A549 treated with AZD2906 at 1 μM for 4 hours (cell line): ENCODE data around the gene MTHFSD. TPM values are rescaled to one million over a fixed set of nuclear protein-coding genes. Genes with fewer than 3 reads are reported as not detected.

Experiments used
- total RNA-seq: library from RNA; stranded (reverse); fragments of 200-300 nt; extraction: Qiagen RNA extraction; gene quantifications from 5 replicates; pipeline ENCODE4 v1.2.3, GENCODE V29; 2022

MTHFSD gene
- 9.4 to 11.5 TPM (median 11.2 TPM) in 5 replicates for total RNA-seq

GRCh38 chr16:86554917-86555703 lies at the start of gene MTHFSD:
Gene MTHFSD (minus strand): TSS chr16:86555235. CDS start chr16:86555184, 51 bp downstream.

GRCh38 chr16:86578061-86578599 lies 23.1 kb upstream of the MTHFSD start, which contains the start of gene FOXL1:
Gene FOXL1 (plus strand): TSS chr16:86578549. CDS start chr16:86578724, 175 bp downstream.

GRCh38 chr16:86566601-86566965 lies 11.5 kb upstream of the MTHFSD start, which contains the start of gene FOXC2:
Gene FOXC2 (plus strand): TSS chr16:86566829. CDS start chr16:86567336, 507 bp downstream.

GRCh38 chr16:86510465-86511261 lies 44.4 kb downstream of the MTHFSD start, which contains the start of gene FOXF1:
Gene FOXF1 (plus strand): TSS chr16:86510527. CDS start chr16:86510570, 43 bp downstream.

Other genes with a start within 250 kb of the MTHFSD start
- not detected in 5 replicates for gene FOXF1, start 44.7 kb downstream of the MTHFSD start, total RNA-seq
- gene FOXC2, start 11.6 kb upstream of the MTHFSD start, total RNA-seq, result 4.9 to 6.2 TPM (median 5.8 TPM) in 5 replicates
- 1.3 to 2.1 TPM (median 2.0 TPM) in 5 replicates for gene FOXL1, start 23.3 kb upstream of the MTHFSD start, total RNA-seq